ENCODE measurements around the gene TTC24. TPM values are rescaled to one million over a fixed set of nuclear protein-coding genes. Genes with fewer than 3 reads are reported as not detected.
"Not testable (repeated sequence)": the region's sequence is repeated elsewhere in the genome, so short reads cannot be mapped to it uniquely, and the experiment has no call there.

Gene TTC24
- polyA plus RNA-seq, 3 donors from 2014 or later: 0.40 to 1.1 (median 0.72) TPM

DNA sequence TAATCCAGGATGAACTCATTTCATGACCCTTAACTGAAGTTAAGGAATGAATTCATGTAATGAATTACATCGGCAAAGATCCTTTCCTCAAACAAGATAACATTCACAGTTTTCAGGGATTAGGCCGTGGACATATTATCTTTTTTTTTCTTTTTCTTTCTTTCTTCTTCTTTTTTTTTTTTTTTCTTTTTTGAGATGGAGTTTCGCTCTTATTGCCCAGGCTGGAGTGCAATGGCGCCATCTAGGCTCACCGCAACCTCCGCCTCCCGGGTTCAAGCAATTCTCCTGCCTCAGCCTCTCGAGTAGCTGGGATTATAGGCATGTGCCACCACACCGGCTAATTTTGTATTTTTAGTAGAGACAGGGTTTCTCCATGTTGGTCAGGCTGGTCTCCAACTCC lies 51.6 kb downstream of the TTC24 start:
- not testable (repeated sequence) for DNase-seq

GRCh38 chr1:156632355-156632754 lies 52.8 kb downstream of the TTC24 start:
- H3K27ac Mint-ChIP-seq: no peak overlapping the region
- peaks cover 0 to 2% (median 0%) of the 10 kb centered on the region in 6 donors for H3K9me3 Mint-ChIP-seq
- H3K36me3 Mint-ChIP-seq: peaks cover 0 to 4% (median 0%) of the 10 kb centered on the region in 3 donors
- H3K27me3 Mint-ChIP-seq (ENCODE audit: low read depth in 3 of 3): peaks cover 9 to 19% (median 11%) of the 10 kb centered on the region in 3 donors
- no peak overlapping the region for H3K4me3 Mint-ChIP-seq
- no peaks in the 10 kb centered on the region for H3K4me1 Mint-ChIP-seq
- no peak for DNase-seq

More for the DNA sequence above, 51.6 kb downstream of the TTC24 start:
- H3K27ac Mint-ChIP-seq, H3K4me1 Mint-ChIP-seq, H3K9me3 Mint-ChIP-seq, H3K4me3 Mint-ChIP-seq, H3K36me3 Mint-ChIP-seq: not testable (repeated sequence)
- H3K27me3 Mint-ChIP-seq (ENCODE audit: low read depth in 3 of 3): peaks cover 7 to 20% (median 9%) of the 10 kb centered on the region in 3 donors

Other genes with a start within 250 kb of the TTC24 start
- gene CCT3, start 241.4 kb upstream of the TTC24 start, polyA plus RNA-seq: 100 to 1,000 TPM; 174 to 225 (median 177) TPM
- gene TSACC, start 241.2 kb upstream of the TTC24 start, polyA plus RNA-seq: under 1 TPM in 1 of 3 donors, not detected in 2; 0.62 TPM
- gene RHBG, start 210.5 kb upstream of the TTC24 start, polyA plus RNA-seq: not detected
- 10 to 100 TPM in 1 of 3 donors, 1 to 10 TPM in 2; 5.0 to 22.8 (median 6.0) TPM for gene MEF2D, start 78.9 kb upstream of the TTC24 start, polyA plus RNA-seq
- gene IQGAP3, start 7.2 kb upstream of the TTC24 start, polyA plus RNA-seq: not detected
- gene NAXE, start 12.1 kb downstream of the TTC24 start, polyA plus RNA-seq: 100 to 1,000 TPM; 141 to 239 (median 202) TPM
- gene GPATCH4, start 21.8 kb downstream of the TTC24 start, polyA plus RNA-seq: 10 to 100 TPM in 2 of 3 donors, 1 to 10 TPM in 1; 7.7 to 42.2 (median 15.9) TPM
- not detected for gene HAPLN2, start 39.7 kb downstream of the TTC24 start, polyA plus RNA-seq
- gene BCAN, start 62.4 kb downstream of the TTC24 start, polyA plus RNA-seq: under 1 TPM in 1 of 3 donors, not detected in 2; 0.35 TPM
- not detected for gene NES, start 97.7 kb downstream of the TTC24 start, polyA plus RNA-seq
- gene CRABP2, start 125.9 kb downstream of the TTC24 start, polyA plus RNA-seq: not detected
- 1 to 10 TPM; 4.1 to 6.3 (median 4.4) TPM for gene METTL25B, start 148.7 kb downstream of the TTC24 start, polyA plus RNA-seq
- 10 to 100 TPM in 2 of 3 donors, 1 to 10 TPM in 1; 9.3 to 34.1 (median 15.8) TPM for gene ISG20L2, start 149.0 kb downstream of the TTC24 start, polyA plus RNA-seq
- 100 to 1,000 TPM in 1 of 3 donors, 10 to 100 TPM in 2; 75.4 to 126 (median 88.2) TPM for gene MRPL24, start 161.4 kb downstream of the TTC24 start, polyA plus RNA-seq
- 10 to 100 TPM; 27.5 to 35.4 (median 32.4) TPM for gene HDGF, start 172.0 kb downstream of the TTC24 start, polyA plus RNA-seq
- 10 to 100 TPM; 25.9 to 55.6 (median 32.8) TPM for gene PRCC, start 187.8 kb downstream of the TTC24 start, polyA plus RNA-seq
- gene SH2D2A, start 237.1 kb downstream of the TTC24 start, polyA plus RNA-seq: 100 to 1,000 TPM in 1 of 3 donors, 10 to 100 TPM in 2; 76.4 to 139 (median 84.1) TPM

Measured in immature natural killer cell (primary cell).